ENCODE data around the gene AP3M1. TPM values are rescaled to one million over a fixed set of nuclear protein-coding genes. Genes with fewer than 3 reads are reported as not detected.

Gene AP3M1
- total RNA-seq, 1 experiment from 2014 or later = 34.4 TPM

- peaks cover 59 to 88% of the 10 kb centered on the region in 2 experiments for H3K36me3 ChIP-seq (ENCODE audit: control insufficient read depth in 1 of 2, insufficient read depth in 2 of 2, low read length in 2 of 2)
- H3K4me2 ChIP-seq (ENCODE audit: low read length) = no peak overlapping the region
- no peak overlapping the region for H3K27ac ChIP-seq (ENCODE audit: low read depth, low read length)
- H3K9me3 ChIP-seq (ENCODE audit: control insufficient read depth in 1 of 2, insufficient read depth in 1 of 2, low read depth in 1 of 2, low read length in 2 of 2) = no peaks in the 10 kb centered on the region
- ATAC-seq = no peak
- no peak overlapping the region for H3K9ac ChIP-seq (ENCODE audit: low read length)
- no peaks in the 10 kb centered on the region for H3K27me3 ChIP-seq (ENCODE audit: insufficient read depth, low read length)
- no peak overlapping the region for H2AFZ ChIP-seq (ENCODE audit: low read depth, low read length, poor library complexity, severe bottlenecking)
- ChIA-PET CTCF (interaction anchor here (1.2 kb wide), 2 partner anchors 28 to 222 kb away, joined by 3 to 5 read pairs; no protein-coding TSS in a partner anchor), POLR2A (no interaction called here), RAD21 (ENCODE audit: low non-redundant PET in 1 of 2, low total read pairs in 2 of 2, uncharacterized antibody in 2 of 2, unreplicated experiment in 2 of 2) (no interaction called here)
- DNase-seq (ENCODE audit: low read depth, low spot score) = no peak
- H3K4me3 ChIP-seq (replicated peaks in 1 of 2; ENCODE audit: low read depth in 1 of 2, low read length in 2 of 2) = no peak overlapping the region
- TSS peak; percentile 18 for BruUV-seq (replicated peaks)
- H3K79me2 ChIP-seq (ENCODE audit: insufficient read depth, low read length) = peaks cover 24% of the 10 kb centered on the region; the same call in 1 of the 2 replicates
- no peaks in the 10 kb centered on the region for H4K20me1 ChIP-seq (ENCODE audit: insufficient read depth)
- intact Hi-C loops (cut with micrococcal nuclease) = no loop called here
- H3K4me1 ChIP-seq (ENCODE audit: control insufficient read depth in 1 of 2, insufficient read depth in 2 of 2, low read length in 2 of 2) = no peaks in the 10 kb centered on the region
- no peaks in the 10 kb centered on the region for H3K9me2 ChIP-seq (ENCODE audit: insufficient read depth)
- TF ChIP-seq POLR2A (IDR thresholded peaks at IDR 0.05; ENCODE audit: borderline replicate concordance, extremely low read depth, insufficient read depth, insufficient read length) (no peak), SIN3A (IDR thresholded peaks at IDR 0.05; ENCODE audit: low read depth) (no peak)
Measured at GRCh38 chr10:74109452-74109851, 41.2 kb downstream of the AP3M1 start.

- RAD21 ChIA-PET (ENCODE audit: low non-redundant PET in 1 of 2, low total read pairs in 2 of 2, uncharacterized antibody in 2 of 2, unreplicated experiment in 2 of 2) = interaction anchor here in 1 of 2 experiments (0.6 kb wide), 1 partner anchor 131 kb away, joined by 3 read pairs; no protein-coding TSS in a partner anchor
- H4K20me1 ChIP-seq (ENCODE audit: insufficient read depth) = peaks cover 6% of the 10 kb centered on the region; the same call in 1 of the 2 replicates
Measured at GRCh38 chr10:74107391-74107790, 43.2 kb downstream of the AP3M1 start.

More at GRCh38 chr10:74107391-74107790, 43.2 kb downstream of the AP3M1 start:
- ChIA-PET CTCF (no interaction called here), POLR2A (no interaction called here)
- Histone ChIP-seq H3K79me2 (ENCODE audit: insufficient read depth, low read length) (peaks cover 24% of the 10 kb centered on the region; the same call in 1 of the 2 replicates), H3K27ac (ENCODE audit: low read depth, low read length) (no peak overlapping the region), H3K4me3 (replicated peaks in 1 of 2; ENCODE audit: low read depth in 1 of 2, low read length in 2 of 2) (no peak overlapping the region), H3K9me2 (ENCODE audit: insufficient read depth) (no peaks in the 10 kb centered on the region), H3K27me3 (ENCODE audit: insufficient read depth, low read length) (no peaks in the 10 kb centered on the region), H3K9ac (ENCODE audit: low read length) (no peak overlapping the region), H3K36me3 (ENCODE audit: control insufficient read depth in 1 of 2, insufficient read depth in 2 of 2, low read length in 2 of 2) (peaks cover 44 to 77% of the 10 kb centered on the region in 2 experiments), H3K9me3 (ENCODE audit: control insufficient read depth in 1 of 2, insufficient read depth in 1 of 2, low read depth in 1 of 2, low read length in 2 of 2) (no peaks in the 10 kb centered on the region), H2AFZ (ENCODE audit: low read depth, low read length, poor library complexity, severe bottlenecking) (no peak overlapping the region), H3K4me1 (ENCODE audit: control insufficient read depth in 1 of 2, insufficient read depth in 2 of 2, low read length in 2 of 2) (no peaks in the 10 kb centered on the region), H3K4me2 (ENCODE audit: low read length) (no peak overlapping the region)
- no peak for DNase-seq (ENCODE audit: low read depth, low spot score)
- TF ChIP-seq RAD21 (IDR thresholded peaks at IDR 0.05; ENCODE audit: low read depth) (0 out of 2 replicates have a peak, but pooled peaks have one; percentile 5), TCF7L2 (IDR thresholded peaks at IDR 0.05; ENCODE audit: borderline replicate concordance, extremely low read depth, insufficient read depth, insufficient read length) (no peak)
- ATAC-seq = no peak
- no TSS peak for BruUV-seq (replicated peaks)
- intact Hi-C loops (cut with micrococcal nuclease) = no loop called here

Data from HCT116 (cell line).